GM21447 (cell line): ENCODE measurements around the gene RPL27A.

Experiments
- ATAC-seq: cut with Tn5 transposase; IDR thresholded peaks from one replicate; pipeline ENCODE4 v1.9.1; 2021; ENCODE audit not compliant: unreplicated experiment

Gene RPL27A

DNA sequence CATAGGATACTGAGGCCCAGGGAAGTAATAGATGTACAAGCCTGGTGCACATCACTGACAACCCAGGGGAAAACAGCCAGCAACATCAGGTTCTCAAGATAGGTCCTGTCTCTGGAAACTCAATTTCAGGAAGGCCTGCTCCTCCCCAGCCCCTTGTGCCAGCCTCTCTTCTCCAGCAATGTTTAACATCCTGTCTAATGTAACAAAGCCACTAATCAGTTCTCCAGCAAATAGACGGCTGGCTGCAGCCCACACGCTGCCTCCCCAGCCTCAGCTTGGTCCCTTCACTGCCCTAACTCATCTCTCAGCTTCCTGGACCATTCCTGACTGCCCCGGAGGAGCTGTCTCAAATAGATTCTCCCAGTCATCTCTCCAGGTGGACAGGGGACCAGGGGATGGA lies 37.8 kb downstream of the RPL27A start:
- ATAC-seq: no peak

DNA sequence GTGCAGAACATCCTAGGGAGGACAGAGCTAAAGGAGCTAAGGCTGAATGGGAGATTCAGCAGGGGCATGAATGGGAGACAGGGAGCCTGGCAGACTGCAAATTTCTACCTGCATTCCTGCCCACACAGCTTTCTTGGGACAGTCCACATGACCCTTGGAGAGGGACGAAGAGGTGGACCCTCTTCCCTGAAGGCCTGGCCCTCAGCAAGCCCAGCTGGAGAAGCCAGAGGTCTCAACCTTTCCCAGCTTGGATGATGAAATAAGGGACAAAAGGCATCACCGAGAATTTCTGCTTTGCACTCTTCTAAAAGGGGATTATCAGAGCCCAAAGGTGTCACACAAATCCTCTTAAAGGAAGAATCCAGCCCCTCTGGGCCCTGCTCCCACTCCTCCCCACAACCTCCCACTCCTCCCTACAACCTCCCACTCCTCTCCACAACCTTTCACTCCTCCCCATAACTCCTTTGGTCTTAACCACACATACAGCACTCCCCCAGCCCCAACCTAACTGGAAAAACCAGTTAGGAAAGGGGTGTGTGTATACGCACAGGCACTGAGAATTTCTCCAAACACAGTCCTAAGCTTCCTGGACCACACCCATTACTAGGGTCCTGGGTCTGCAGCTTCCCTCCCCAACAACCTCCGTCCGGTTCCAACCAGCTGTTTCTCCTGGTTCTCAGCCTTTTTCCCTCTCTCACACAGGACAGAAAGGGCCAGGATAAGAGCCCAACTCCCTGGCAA lies 38.4 kb downstream of the RPL27A start:
- ATAC-seq: no peak

DNA sequence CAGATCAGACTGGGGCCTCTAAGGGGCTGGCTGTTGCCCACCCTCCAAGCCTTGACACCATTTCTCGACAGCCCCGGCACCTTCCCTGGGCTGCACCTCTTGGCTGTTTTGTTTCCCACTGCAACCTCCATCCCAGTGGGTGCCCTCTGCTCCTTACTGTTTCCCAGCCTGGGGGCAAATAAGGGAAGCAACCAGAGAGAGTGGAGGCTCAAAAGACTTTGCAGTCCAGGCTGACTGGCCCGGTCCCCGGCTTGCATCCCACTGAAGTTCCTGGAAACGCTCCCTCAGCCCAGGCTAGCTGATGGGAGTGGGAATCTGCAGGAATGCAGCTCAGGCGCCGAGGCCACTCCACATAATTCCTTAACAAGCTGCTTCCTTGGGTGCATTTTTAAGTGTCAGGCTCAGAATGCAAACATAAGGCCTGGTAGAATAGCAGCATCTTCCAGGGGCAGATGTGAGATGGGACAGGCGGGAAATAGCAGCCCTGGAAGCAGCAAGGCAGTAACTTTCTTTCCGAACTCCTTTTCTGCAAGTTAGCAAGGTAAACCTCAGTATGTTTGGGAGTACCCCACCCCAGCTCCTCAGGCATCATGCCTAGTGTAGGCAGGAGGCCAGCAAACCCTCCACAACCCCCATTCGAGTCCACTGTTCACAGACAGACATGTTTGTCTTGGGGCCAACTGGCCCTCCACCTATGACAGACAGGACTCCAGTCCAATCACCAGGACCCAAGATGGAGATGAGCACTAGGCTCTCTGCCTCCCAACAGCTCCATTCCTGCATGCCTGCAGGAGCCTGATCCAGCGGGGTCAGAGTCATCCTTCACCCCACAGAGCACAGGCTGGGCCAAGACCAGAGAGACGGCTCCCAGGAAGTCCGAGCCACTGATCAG lies 39.3 kb downstream of the RPL27A start:
- ATAC-seq: no peak

DNA sequence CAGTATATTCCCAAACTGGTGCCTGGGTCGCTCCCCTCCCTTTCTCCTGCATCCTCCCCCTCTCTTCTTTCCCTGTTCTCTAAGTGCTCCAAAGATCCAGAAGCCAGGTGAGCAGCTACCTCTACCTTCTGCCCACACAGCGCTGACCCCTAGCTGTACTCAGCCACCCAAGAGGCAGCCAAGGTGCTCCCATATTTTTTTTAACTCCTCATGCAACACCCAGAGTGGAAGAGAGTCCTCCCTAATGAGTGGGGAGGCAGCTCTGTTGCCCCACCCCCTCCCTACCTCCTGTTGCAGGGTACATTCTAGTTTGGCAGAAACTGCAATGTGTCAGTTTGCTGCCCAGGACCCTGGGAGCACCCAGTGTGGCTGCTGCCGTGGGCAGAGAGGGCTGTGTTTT lies 40.2 kb downstream of the RPL27A start:
- ATAC-seq: no peak

DNA sequence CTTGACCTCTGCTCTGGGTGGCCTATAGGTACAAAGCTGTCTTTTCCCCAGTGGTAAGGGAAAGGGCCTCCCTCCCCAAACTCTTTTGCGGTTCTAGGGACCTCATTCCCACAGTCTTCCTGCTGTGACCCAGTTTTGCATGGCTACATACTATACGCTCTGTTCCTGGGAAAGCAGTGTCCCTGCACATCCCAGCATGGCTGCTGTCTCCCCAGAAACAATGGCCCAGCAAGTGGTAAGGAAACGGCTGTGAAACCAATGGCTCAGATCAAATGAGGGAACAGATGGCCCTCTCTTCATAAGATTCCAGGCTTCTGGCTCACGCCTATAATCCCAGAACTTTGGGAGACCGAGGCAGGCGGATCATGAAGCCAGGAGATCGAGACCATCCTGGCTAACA lies 41.1 kb downstream of the RPL27A start:
- ATAC-seq: no peak

DNA sequence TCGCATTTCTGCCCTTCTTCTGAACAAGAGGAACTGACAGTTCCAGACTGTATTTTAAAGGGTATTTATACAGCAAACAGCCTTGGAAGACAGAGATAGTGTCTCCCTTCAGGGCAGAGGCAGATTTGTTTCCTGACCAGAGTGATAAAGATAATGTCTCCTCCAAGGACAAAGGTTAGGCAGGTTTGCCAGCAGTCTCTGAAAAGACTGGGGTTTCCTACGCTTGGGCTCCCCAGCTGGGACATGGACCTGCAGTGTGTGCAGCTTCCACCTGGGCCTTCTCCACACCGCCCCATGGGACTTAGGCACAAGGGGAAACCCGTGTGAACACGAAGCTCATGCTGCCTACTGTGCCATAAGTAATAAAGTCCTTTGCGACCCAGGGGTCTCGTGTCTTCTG lies 42.1 kb downstream of the RPL27A start:
- no peak for ATAC-seq

DNA sequence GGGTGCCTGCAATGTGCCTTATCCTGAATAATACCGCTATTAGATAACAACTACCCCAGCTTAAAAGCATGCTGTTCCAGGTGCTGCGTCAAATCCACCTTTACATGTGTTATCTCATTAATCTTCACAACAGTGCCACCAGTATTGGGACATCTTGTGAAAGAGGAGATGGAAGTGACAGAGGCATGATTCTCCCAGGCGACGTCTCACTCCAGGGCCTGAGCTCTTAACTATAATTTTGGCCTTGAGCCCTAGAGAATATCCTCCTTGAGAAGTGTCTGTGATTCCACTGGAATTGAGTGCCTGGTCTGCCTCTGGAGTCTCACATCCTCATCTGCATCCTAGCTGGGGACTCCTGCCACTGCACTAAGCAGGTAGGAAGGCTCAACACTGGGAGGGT lies 43.8 kb downstream of the RPL27A start:
- no peak for ATAC-seq

DNA sequence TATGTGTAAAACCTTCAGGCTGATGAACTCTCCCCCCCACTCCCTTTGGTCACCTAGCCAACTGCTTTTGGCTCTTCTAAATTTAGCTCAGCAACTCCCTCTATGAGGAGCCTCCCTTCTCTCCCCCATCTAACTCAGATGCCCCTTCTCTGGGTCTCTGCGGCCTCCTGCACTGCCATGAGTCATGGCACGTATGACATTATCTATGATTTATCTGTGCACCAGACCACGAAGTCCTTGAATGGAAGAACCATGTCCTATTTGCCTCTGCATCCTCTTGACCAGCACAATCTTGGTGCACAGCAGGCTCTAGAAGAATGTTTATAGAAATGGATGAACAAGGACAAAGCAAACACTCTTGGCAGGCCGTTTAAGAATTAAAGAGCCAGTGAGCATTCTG lies 46.0 kb downstream of the RPL27A start:
- no peak for ATAC-seq

DNA sequence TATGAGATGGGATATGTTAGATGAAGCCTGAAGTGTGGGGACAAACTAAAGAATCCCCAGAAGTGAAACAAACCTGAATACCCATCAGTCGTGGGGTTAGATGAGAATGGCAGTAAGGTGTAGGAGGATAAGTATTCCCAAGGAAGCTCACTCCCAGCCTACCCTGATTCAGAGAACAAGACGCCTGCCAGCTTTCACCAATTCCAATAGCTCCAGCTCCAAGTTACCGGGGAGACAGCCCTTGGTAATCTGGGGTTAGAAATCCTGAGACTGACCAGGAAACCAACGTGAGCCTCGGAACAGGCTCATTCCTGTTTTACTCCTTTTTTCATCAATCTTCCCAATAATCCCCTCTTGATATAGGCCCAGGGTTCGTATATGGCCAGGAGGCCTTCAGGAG lies 46.5 kb downstream of the RPL27A start:
- no peak for ATAC-seq

DNA sequence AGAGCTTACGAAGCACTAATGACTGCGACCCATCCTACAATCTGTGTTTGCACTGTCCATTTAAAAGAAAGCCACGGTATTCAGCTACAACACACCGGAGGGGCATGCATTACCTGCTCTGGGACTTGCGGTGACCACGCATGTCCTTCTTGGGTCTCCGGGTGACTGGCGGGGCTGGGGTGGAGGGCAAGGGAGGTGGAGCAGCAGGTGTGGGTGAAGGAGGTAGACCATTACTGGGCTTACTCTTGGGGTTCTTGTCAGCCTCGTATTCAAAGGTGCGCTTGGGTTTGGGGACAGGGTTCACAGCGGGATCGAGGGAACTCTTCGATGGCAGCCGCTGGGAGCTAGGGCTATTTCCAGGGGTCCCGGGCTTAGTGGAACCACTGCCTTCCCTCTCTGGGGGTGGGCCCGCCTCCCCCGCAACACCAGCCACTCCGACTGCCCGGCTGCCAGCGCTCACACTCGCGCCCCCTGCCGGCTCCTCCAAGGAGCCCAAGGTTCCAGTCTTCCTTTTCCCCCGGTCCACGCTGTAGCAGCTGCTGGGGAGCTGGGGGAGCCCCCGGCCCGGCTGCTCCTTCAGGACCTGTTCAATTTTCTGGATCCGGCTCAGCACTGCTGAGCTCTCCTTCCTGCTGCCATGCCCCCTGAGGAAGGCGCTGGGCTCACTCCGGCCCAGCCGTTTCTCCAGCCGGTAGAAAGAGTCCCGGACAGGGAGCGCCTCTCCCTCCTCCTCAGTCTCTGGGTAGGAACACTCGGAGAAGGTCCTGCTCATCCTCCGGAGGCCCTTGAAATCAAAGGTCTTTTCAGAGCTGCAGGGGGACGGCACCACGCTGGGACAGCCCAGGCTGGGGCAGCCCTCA lies 47.5 kb downstream of the RPL27A start:
- no peak for ATAC-seq

DNA sequence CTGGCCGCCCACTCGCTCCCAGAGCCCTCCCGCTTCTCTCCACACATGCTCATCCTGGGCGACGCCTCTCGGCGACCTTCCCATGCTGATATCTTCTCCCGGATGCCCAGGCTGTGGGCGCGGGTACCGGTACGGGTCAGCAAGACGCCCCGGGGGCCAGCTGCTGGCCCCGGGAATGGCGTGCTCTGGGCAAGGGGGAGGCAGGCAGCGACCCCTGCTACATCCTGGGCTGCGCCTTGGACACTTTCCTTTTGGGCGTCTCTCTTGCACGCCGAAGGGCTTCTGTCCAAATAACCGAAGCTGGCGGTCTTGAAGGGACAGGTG lies 48.1 kb downstream of the RPL27A start:
- ATAC-seq: no peak

DNA sequence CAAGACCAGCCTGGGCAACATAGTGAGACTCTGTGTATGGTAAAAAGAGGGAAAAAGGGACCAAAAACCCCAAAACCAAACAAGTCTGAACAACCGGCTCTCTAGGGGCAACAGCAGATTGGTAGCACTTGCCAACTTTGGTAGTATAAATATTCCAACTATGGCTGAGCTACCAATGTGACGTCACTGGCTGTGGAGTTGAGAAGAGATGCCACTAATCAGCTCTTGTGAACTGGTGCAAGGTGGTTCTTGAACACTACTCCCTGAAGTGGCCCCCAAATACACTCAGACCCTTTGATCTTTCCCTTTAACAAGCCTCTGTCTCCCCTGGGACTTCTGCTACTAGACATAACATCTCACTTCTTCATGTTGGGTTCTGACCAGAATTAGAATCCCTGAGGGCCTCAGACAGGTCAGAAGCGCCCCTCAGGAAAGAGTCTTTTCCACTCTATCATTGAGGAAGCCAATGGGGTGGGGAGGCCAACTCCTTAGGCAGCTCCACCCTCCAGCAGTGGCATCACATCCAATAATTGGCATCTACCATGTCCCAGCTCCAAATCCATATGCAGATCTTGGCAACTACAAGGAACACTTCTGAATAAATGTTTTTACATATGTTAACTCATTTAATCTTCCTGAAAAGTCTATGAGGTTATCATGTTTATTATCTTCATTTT lies 49.2 kb downstream of the RPL27A start:
- ATAC-seq: no peak

DNA sequence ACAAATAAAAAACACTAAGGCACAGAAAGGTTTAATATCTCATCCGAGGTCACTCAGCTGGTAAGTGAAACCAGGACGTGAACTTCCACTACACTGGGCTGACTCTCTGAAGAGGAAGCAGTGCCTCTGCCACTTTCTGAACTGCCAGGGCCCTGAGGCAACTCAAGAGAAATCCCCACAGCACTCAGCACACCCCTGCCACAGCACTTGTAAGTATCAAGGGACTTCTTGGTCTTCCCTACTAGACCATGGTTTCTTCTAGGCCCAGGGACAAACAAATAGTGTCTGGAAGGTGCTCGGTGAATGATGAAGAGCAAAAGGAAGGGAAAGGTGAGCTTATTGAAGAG lies 49.7 kb downstream of the RPL27A start:
- ATAC-seq: peak; percentile 88

DNA sequence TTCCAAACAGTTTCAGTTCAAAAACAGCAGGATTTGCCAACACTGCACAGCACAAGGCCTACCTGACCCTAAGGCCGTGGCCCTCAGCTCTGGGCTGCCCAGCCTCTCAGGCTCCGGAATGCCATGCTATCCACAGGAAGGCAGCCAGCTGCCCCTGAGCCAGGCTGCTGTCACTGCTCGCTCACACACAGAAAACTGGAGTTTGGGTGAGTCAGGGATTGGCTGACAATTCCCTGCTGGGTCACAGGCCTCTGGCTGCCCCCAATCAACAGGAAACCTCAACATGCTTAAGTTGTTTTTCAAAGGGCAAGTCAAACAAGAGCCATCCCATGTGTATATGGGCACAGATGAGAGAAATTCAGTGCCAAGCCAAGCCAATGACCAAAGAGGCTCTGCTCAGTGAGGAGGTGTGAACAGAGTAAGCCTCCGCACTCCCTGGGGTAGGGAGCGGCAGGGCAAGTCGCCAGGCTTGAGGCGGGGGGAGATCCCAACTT lies 50.2 kb downstream of the RPL27A start:
- peak; percentile 18 for ATAC-seq

DNA sequence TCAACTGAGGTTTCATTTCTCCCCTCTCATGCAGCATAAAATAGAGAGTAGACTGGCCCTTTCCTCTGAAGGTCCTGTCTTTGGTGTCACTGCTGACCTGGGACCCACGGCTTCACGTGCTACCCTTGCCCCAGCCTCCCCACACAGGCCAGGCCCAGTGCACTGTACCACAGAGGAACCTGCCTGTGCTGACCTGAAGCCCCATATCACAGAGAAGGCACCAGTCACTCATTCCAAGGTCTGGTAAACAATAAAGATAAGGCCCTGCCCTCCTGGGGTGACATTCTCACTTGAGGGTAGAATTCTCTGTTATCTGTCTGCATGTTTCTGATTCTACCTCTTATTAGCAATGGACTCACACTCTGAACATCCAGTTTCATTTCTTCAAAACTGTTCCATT lies 51.3 kb downstream of the RPL27A start:
- no peak for ATAC-seq

DNA sequence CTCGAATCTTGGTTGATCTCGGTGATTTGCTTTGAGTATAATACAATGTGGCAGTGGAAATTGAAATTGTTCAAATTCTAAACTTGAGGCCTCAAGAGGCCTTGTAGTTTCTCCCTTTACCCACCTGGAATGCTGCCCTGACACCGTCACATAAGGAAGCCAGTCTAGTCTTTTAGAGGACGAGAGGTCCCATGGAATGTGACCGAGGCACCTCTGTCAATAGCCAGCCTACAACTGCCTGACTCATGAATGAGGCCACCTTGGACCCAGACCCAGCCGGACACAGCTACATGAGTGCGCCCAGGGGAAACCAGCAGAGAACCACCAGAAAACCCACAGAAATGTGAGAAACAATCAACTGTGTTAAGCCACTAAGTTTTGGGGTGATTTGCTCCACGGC lies 52.5 kb downstream of the RPL27A start:
- no peak for ATAC-seq

DNA sequence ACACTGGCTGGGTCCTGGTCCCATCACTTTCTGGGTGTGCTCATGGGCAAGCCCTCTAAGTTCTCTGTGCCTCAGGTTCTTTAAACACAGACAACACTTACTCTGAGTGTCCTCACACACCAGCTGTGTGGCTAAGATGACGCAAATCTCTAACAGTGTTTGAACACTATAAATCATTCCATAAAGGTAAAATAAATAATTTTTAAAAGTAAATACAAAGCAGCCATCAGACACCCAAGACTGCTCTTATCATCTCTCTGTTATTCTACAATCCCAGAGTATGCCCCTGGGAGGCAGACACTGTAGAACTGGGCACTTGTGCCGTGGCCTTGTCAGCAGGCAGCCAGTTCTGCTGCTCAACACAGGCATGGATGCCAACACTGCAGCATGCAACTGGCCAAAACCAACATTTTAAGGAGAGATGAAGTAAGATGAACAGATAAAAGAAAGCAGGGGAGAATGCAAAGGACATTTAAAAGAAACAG lies 56.8 kb downstream of the RPL27A start:
- no peak for ATAC-seq
